ENCODE results near the gene HLCS.

DNA sequence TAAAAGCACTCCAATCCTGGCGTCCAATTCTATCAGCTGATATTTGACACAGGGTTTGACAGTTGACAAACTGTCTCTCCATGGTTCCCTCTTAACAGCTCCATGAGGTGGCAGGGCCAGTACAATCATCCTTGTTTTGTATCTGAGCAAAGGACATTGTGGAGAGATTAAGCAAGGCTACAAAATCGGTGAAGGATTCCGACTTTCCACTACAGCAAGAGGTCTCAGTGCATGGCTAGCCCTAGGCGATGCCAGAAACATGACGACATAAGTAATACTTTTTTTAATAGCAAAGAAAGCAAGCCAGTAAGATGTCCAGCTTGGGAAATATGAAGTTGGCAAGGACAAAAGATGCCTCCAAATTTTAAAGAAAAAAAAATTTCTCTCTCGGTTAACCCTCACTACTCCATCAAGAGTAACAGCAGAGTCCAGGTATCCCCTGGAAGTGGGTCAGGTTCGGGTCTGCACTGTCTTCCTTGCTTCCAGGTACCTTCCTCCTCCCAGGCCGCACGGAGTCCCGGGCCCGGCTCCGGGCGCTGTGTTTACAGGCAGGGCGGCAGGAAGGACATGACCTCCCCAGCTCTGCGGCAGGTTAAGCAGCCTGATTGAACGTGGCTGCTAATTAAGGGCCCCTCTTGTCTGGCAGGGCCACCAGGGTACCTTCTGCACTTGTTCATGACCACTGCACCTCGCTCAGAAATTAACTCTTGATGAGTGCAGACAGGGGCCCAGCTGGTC is 161.4 kb downstream of the HLCS start:
- TF ChIP-seq, protein P1, sequence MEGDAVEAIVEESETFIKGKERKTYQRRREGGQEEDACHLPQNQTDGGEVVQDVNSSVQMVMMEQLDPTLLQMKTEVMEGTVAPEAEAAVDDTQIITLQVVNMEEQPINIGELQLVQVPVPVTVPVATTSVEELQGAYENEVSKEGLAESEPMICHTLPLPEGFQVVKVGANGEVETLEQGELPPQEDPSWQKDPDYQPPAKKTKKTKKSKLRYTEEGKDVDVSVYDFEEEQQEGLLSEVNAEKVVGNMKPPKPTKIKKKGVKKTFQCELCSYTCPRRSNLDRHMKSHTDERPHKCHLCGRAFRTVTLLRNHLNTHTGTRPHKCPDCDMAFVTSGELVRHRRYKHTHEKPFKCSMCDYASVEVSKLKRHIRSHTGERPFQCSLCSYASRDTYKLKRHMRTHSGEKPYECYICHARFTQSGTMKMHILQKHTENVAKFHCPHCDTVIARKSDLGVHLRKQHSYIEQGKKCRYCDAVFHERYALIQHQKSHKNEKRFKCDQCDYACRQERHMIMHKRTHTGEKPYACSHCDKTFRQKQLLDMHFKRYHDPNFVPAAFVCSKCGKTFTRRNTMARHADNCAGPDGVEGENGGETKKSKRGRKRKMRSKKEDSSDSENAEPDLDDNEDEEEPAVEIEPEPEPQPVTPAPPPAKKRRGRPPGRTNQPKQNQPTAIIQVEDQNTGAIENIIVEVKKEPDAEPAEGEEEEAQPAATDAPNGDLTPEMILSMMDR (IDR thresholded peaks at IDR 0.05; ENCODE audit: insufficient read depth, low read length, poor library complexity, severe bottlenecking), result no peak
- TF ChIP-seq EZH2phosphoT487 (conservative IDR thresholded peaks at IDR 0.05; ENCODE audit: low read length), result no peak

All from SU-DHL-6 (cell line).